K562 (cell line): Measurements from ENCODE around the gene KLF5.
"Not testable (repeated sequence)": the region's sequence is repeated elsewhere in the genome, so short reads cannot be mapped to it uniquely, and the experiment has no call there.

Experiments used
- RAD21 ChIP-seq, 2 experiments: fragments of 250-450 bp in 1 of 2; fragments of 450-650 bp in 1 of 2; sonication (Bioruptor Pico) in 1 of 2; formaldehyde crosslinking in 1 of 2; IDR thresholded peaks in 1 of 2; conservative IDR thresholded peaks in 1 of 2; 2 replicates each; pipeline versions ENCODE4 v1.4.0 to v1.8.0; 2020 to 2022; ENCODE audit warnings: mild to moderate bottlenecking in 2 of 2, moderate library complexity in 1 of 2
- RNF2 ChIP-seq: sonication (generic); IDR thresholded peaks from 2 replicates; pipeline ENCODE4 v1.6.1; 2016
- YY1 ChIP-seq, 3 experiments: IDR thresholded peaks; 2 replicates each; pipeline ENCODE4 v1.6.1; 2011; ENCODE audit warnings: low read length in 2 of 3, mild to moderate bottlenecking in 2 of 3, moderate library complexity in 2 of 3, borderline replicate concordance in 1 of 3, control low read depth in 1 of 3, low read depth in 1 of 3; ENCODE audit not compliant: insufficient read depth in 3 of 3, insufficient replicate concordance in 2 of 3, control insufficient read depth in 1 of 3, insufficient read length in 1 of 3; ENCODE audit errors: extremely low read depth in 1 of 3

- not testable (repeated sequence) for TF ChIP-seq YY1 (IDR thresholded peaks at IDR 0.05; ENCODE audit: borderline replicate concordance in 1 of 3, control insufficient read depth in 1 of 3, extremely low read depth in 1 of 3, insufficient read depth in 3 of 3, insufficient read length in 1 of 3, insufficient replicate concordance in 2 of 3, low read depth in 1 of 3, low read length in 2 of 3); RNF2; RAD21 (CRISPR knock-in tag; conservative IDR thresholded peaks at IDR 0.05 in 1 of 2, IDR thresholded peaks at IDR 0.05 in 1 of 2)
Measured at GRCh38 chr13:73048615-73049014, 10.2 kb upstream of the KLF5 start.
